Smooth muscle cell (in vitro differentiated cells): ENCODE results near the gene AEBP2. TPM values are rescaled to one million over a fixed set of nuclear protein-coding genes. Genes with fewer than 3 reads are reported as not detected.
"Not testable (repeated sequence)": the region's sequence is repeated elsewhere in the genome, so short reads cannot be mapped to it uniquely, and the experiment has no call there.

Experiments
- DNase-seq: peaks from one replicate; lab custom pipeline; 2025; ENCODE audit not compliant: unreplicated experiment; lab: John Stamatoyannopoulos, UW
- H2AFZ ChIP-seq: fragments of 200-600 bp; sonication (generic); 2 replicates; pipeline ENCODE4 v1.6.0; 2016; ENCODE audit warnings: antibody characterized with exemption, low read depth, mild to moderate bottlenecking
- H3F3A ChIP-seq: fragments of 200-600 bp; sonication (generic); 2 replicates; pipeline ENCODE4 v1.6.0; 2017; ENCODE audit warnings: antibody characterized with exemption, low read depth
- H3K27ac ChIP-seq: fragments of 200-600 bp; sonication (generic); 2 replicates; pipeline ENCODE4 v1.5.1; 2016; ENCODE audit warnings: low read depth, mild to moderate bottlenecking
- H3K27me3 ChIP-seq: fragments of 200-600 bp; sonication (generic); 2 replicates; pipeline ENCODE4 v1.6.1; 2016; ENCODE audit warnings: low read depth, mild to moderate bottlenecking
- H3K36me3 ChIP-seq: fragments of 200-600 bp; sonication (generic); 2 replicates; pipeline ENCODE4 v1.5.1; 2016; ENCODE audit warnings: low read depth
- H3K4me1 ChIP-seq: fragments of 200-600 bp; sonication (generic); 2 replicates; pipeline ENCODE4 v1.5.1; 2016; ENCODE audit warnings: low read depth
- H3K4me2 ChIP-seq: fragments of 200-600 bp; sonication (generic); 2 replicates; pipeline ENCODE4 v1.6.0; 2016; ENCODE audit warnings: mild to moderate bottlenecking
- H3K4me3 ChIP-seq: fragments of 200-600 bp; sonication (generic); 2 replicates; pipeline ENCODE4 v1.5.1; 2016; ENCODE audit warnings: mild to moderate bottlenecking
- H3K79me2 ChIP-seq: fragments of 200-600 bp; sonication (generic); 2 replicates; pipeline ENCODE4 v1.6.0; 2016; ENCODE audit warnings: low read depth, mild to moderate bottlenecking
- H3K9ac ChIP-seq: fragments of 200-600 bp; sonication (generic); 2 replicates; pipeline ENCODE4 v1.6.0; 2016; ENCODE audit warnings: low read depth
- H3K9me3 ChIP-seq: fragments of 200-600 bp; sonication (generic); replicated peaks from 2 replicates; pipeline ENCODE4 v1.5.1; 2016; ENCODE audit warnings: low read depth
- H4K20me1 ChIP-seq: fragments of 200-600 bp; sonication (generic); 2 replicates; pipeline ENCODE4 v1.6.0; 2016; ENCODE audit warnings: low read depth
- CTCF ChIP-seq: fragments of 200-600 bp; sonication (generic); IDR thresholded peaks from 2 replicates; pipeline ENCODE4 v1.5.1; 2017; ENCODE audit warnings: borderline replicate concordance, mild to moderate bottlenecking, antibody characterized with exemption; ENCODE audit not compliant: insufficient read depth, poor library complexity, severe bottlenecking
- WGBS: methylation state at CpG from one replicate; pipeline ENCODE4 v1.1.7; 2016; ENCODE audit warnings: low lambda C conversion rate; 5-methylcytosine and 5-hydroxymethylcytosine counted together
- polyA plus RNA-seq: library from polyadenylated mRNA; unstranded; fragments of >200 nt; fragmentation: Nextera tagmentation; extraction: Ambion mirVana; gene quantifications from 2 replicates; pipeline ENCODE4 v1.2.1, GENCODE V29; 2016
- total RNA-seq: library from RNA; depleted of rRNA; stranded (reverse); fragments of >200 nt; gene quantifications from 2 replicates; pipeline ENCODE4 v1.2.3, GENCODE V29; 2014

The AEBP2 gene
- total and polyA plus RNA-seq, 2 experiments from 2014 or later, result 7.6 to 24.5 TPM

GRCh38 chr12:19397534-19397933, 41.8 kb upstream of the AEBP2 start:
- Histone ChIP-seq H2AFZ (no peak overlapping the region), H3K79me2 (no peaks in the 10 kb centered on the region), H3K4me1 (no peaks in the 10 kb centered on the region), H3K27me3 (no peaks in the 10 kb centered on the region), H4K20me1 (no peaks in the 10 kb centered on the region), H3K4me3 (no peak overlapping the region), H3K36me3 (no peaks in the 10 kb centered on the region), H3K27ac (no peak overlapping the region), H3F3A (no peaks in the 10 kb centered on the region), H3K9ac (no peak overlapping the region), H3K4me2 (no peak overlapping the region), H3K9me3 (no peaks in the 10 kb centered on the region)
- TF ChIP-seq CTCF, result no peak
- 82% methylated on average over 4 of the region's 4 CpGs for WGBS
- no peak for DNase-seq

GRCh38 chr12:19398376-19399363, 40.6 kb upstream of the AEBP2 start:
- Histone ChIP-seq H3K27ac (no peak overlapping the region), H3K4me3 (no peak overlapping the region), H3F3A (no peaks in the 10 kb centered on the region), H3K9me3 (no peaks in the 10 kb centered on the region), H4K20me1 (no peaks in the 10 kb centered on the region), H3K27me3 (no peaks in the 10 kb centered on the region), H3K4me1 (no peaks in the 10 kb centered on the region), H3K79me2 (no peaks in the 10 kb centered on the region), H3K36me3 (no peaks in the 10 kb centered on the region), H3K9ac (no peak overlapping the region), H2AFZ (no peak overlapping the region), H3K4me2 (no peak overlapping the region)
- 91% methylated on average over 6 of the region's 6 CpGs for WGBS
- TF ChIP-seq CTCF, result no peak
- no peak for DNase-seq

- DNase-seq, H2AFZ ChIP-seq: not testable (repeated sequence)
- WGBS, result 84% methylated on average over 9 of the region's 9 CpGs
Measured at GRCh38 chr12:19400649-19401285, 38.5 kb upstream of the AEBP2 start.

GRCh38 chr12:19402211-19402610, 37.1 kb upstream of the AEBP2 start:
- H3K4me3 ChIP-seq, result no peak overlapping the region
- no peaks in the 10 kb centered on the region for H3K4me1 ChIP-seq
- H3F3A ChIP-seq, result no peaks in the 10 kb centered on the region
- no peak for DNase-seq
- no peak overlapping the region for H3K27ac ChIP-seq
- no peaks in the 10 kb centered on the region for H3K36me3 ChIP-seq
- H4K20me1 ChIP-seq, result no peaks in the 10 kb centered on the region
- H3K9me3 ChIP-seq, result no peaks in the 10 kb centered on the region
- 84% methylated on average over 6 of the region's 6 CpGs for WGBS
- H3K27me3 ChIP-seq, result no peaks in the 10 kb centered on the region
- no peak overlapping the region for H3K9ac ChIP-seq
- no peak overlapping the region for H3K4me2 ChIP-seq
- no peaks in the 10 kb centered on the region for H3K79me2 ChIP-seq
- no peak for TF ChIP-seq CTCF
- no peak overlapping the region for H2AFZ ChIP-seq

More at GRCh38 chr12:19400649-19401285, 38.5 kb upstream of the AEBP2 start:
- H3K27me3 ChIP-seq, H3K9ac ChIP-seq, H3K36me3 ChIP-seq, H4K20me1 ChIP-seq, H3K4me3 ChIP-seq, H3K9me3 ChIP-seq, H3K4me2 ChIP-seq, H3K79me2 ChIP-seq, H3F3A ChIP-seq, H3K27ac ChIP-seq, H3K4me1 ChIP-seq: not testable (repeated sequence)
